ENCODE data around the gene EPHA4.

Gene EPHA4

GRCh38 chr2:221439761-221440479 is 132.2 kb downstream of the EPHA4 start:
- DNase-seq (ENCODE audit: low read depth in 2 of 2): no peak

DNA sequence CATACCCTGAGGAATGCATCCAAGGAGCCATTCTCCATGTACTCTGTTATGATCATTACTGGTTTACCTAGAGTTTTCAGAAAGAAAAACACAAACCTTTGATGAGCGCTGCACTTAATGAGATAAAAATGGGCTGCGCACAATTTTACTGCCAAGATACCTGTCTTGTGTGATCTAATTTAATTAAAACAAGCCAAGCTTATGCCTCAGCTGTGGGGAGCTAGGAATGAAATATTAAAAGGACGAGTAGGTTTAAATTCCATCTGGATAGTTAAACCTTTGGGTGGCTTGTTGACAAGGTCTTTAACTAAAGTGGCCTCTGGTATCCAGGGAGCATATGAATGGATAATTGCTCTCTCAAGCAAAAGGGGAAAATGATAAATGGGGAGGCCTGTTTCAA is 135.0 kb downstream of the EPHA4 start:
- DNase-seq (ENCODE audit: low read depth in 2 of 2): no peak

GRCh38 chr2:221435171-221435570 is 136.9 kb downstream of the EPHA4 start:
- DNase-seq (ENCODE audit: low read depth in 2 of 2): no peak

DNA sequence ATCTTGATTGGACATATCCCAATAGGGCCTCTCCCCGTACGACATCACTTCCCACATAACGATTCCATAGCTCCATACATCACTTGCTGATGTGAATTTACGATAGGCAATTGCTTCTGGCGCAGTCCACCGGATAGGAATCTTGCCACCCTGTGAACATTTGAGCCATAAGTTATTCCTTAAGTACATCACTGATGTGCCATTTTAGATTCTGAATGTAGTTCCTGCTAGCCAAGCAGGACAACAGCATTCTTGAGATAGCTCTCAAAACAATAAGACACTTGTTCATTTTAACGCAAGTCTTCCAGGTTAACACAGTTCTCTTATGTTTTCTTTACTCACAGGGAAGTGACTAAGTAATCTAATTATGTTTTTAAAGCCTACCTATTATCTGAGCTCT is 138.0 kb downstream of the EPHA4 start:
- no peak for DNase-seq (ENCODE audit: low read depth in 2 of 2)

- no peak for DNase-seq (ENCODE audit: low read depth in 2 of 2)
These were observed 140.6 kb downstream of the EPHA4 start for GRCh38 chr2:221431477-221431876.

DNA sequence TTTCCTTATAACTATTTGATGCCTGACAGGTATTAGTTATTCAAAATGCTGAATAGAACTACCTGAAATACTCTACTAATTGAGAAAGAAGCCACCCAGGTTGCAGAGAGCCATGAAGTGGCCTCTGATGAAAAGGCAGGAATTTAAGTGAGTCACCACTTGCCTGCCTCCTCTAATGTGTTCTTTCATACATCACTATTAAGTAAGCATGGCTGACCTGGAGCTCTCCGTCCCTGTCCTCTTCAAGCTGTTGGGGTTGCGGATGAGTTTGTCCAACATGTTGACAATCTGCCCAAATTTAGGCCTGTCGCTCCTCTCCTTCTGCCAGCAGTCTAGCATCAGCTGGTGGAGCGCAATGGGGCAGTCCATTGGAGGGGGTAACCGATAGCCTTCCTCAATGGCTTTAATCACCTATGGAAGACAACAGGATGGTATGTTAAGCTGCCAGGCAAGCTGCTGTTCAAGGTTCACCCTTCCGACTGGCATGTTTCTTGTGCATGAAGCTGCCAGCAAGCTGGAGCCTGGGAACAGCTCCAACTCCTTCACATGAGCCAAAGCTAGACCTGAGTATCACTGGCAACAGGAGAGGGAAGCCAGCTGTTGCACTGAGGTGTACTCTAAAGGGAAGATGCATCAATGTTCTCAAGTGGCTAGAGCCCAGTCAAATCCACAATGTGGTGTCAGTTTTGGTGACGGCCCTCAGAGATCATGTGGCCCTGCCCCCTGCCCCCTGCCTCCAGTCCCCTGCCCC is 142.2 kb downstream of the EPHA4 start:
- no peak for DNase-seq (ENCODE audit: low read depth in 2 of 2)

DNA sequence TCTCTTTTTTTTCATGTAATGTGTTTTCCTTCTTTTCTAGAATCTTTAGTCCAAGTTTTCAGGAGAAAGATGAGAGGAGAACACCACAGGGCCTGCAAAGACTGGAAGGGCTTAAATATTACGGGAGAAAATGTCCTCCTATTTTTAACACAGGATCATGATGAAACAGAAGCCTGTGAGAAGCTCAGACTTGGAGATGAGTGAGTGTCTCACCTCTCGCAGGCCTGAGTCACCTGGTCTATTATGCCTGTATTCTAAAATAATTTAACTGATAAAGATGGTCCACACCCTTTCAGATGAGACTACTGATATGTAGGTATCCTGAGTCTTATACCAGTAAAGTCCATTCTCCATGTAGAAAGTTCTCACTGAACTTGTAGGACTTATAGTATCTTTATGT is 143.2 kb downstream of the EPHA4 start:
- no peak for DNase-seq (ENCODE audit: low read depth in 2 of 2)

DNA sequence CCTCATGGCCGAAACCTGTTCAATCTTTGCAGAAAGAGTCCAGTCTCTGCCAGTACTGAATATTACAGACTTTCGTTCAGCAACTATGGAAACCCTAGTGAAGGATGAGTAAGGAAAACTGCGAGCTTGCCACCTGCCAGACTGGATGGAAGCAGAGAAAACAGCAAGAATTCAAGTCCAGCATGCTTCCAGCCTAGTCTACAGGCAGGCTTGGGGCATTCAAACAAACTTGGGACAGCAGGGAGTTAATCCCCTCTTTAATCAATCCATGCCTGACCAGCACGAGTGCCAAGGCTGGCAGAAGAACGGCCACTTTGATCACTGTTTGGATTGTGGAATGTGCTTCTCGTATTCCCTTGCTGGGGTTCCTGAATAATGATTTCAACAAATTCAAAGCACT is 145.2 kb downstream of the EPHA4 start:
- DNase-seq (ENCODE audit: low read depth in 2 of 2): no peak

- no peak for DNase-seq (ENCODE audit: low read depth in 2 of 2)
These were observed 146.2 kb downstream of the EPHA4 start for GRCh38 chr2:221425891-221426290.

GRCh38 chr2:221425353-221425752 is 146.8 kb downstream of the EPHA4 start:
- no peak for DNase-seq (ENCODE audit: low read depth in 2 of 2)

GRCh38 chr2:221423210-221423804 is 148.8 kb downstream of the EPHA4 start:
- DNase-seq (ENCODE audit: low read depth in 2 of 2): no peak

GRCh38 chr2:221422516-221423209 is 149.4 kb downstream of the EPHA4 start:
- DNase-seq (ENCODE audit: low read depth in 2 of 2): no peak

DNA sequence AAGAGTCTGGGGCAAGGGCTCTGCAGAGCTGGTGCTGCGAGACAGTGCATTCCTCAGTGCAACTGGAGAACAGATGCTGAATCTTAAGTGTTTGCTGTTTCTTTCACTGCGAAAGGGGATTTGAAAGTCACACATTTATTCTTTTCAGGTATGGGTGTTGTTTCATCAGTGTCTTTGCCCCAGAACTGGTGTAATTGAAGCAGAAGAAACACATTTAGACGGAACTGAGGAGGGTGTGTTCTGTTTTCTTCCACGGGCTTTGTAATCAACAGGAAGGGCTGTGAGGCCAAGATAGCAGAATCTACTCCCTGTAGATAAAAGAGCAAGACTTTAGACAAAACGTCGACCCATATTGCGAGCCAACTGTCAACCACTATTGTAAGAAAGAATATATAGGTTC is 151.9 kb downstream of the EPHA4 start:
- no peak for DNase-seq (ENCODE audit: low read depth in 2 of 2)

DNA sequence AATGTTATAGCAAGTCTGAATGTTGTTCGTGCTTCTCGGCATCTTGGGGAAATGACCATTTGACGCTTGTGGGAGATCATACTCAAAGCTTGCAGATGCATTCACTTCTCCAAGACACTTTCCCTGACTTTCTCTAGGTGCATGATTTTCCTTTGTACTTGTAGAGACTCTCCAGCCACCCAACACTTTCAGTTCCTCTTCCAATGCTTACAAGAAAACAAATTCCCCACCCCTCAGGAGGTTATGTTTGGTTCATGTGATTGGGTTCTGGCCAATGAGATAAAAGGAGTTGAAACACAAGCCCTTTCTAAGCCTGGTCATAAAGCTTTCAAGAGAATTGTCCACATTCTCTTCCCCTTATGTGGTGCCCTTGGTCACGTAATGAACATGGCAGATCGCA is 156.3 kb downstream of the EPHA4 start:
- no peak for DNase-seq (ENCODE audit: low read depth in 2 of 2)

- no peak for DNase-seq (ENCODE audit: low read depth in 2 of 2)
These were observed 159.1 kb downstream of the EPHA4 start for GRCh38 chr2:221412978-221413377.

DNA sequence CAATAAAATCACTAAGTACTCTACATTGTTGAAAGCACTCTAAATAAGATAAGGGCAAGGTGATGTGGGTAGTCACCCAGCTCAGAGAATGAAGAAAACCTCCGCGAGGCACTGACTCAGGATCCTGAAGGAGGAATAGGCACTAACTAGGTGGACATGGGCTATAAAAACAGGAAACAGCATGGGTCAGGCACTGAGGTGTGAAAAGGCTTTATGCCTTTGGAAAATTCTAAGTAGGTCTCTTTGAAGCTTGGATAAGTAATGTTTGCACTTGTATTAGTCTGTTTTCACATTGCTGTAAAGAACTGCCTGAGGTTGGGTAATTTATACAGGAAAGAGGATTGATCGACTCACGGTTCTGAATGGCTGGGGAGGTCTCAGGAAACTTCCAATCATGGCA is 161.6 kb downstream of the EPHA4 start:
- DNase-seq (ENCODE audit: low read depth in 2 of 2): no peak

GRCh38 chr2:221407765-221408164 is 164.3 kb downstream of the EPHA4 start:
- DNase-seq (ENCODE audit: low read depth in 2 of 2): no peak

DNA sequence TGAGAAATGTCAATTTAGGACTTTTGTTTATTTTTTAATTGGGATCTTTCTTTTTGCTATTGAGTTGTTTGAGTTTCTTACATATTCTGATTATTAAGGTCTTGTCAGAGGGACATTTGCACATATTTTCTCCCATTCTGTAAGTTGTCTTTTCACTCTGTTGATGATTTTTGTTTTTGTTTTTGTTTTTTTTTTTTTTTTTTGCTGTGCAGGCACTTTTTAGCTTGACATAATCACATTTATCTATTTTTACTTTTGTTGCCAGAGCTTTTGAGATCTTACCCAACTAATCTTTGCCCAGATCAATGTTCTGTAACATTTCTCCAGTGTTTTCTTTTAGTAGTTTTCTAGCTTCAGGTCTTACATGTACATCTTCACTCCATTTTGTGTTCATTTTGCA is 166.6 kb downstream of the EPHA4 start:
- no peak for DNase-seq (ENCODE audit: low read depth in 2 of 2)

- no peak for DNase-seq (ENCODE audit: low read depth in 2 of 2)
These were observed 170.0 kb downstream of the EPHA4 start for GRCh38 chr2:221402072-221402471.

DNA sequence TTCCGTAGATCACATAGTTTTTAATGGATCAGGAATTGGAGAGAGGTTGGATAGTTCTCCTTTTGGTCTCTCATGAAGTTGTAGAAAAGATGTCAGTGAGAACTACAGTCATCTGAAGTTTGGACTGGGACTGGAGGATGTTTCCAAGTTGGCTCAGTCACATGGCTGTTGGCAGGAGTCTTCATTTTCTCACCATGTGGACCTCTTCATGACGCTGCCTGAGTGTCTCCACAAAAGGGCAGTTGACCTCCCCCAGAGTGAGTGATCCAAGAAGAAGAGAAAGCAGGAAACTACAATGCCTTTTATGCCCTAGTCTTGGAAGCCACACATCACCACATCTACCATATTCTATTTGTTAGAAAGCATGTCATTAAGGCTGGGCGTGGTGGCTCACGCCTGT is 171.7 kb downstream of the EPHA4 start:
- DNase-seq (ENCODE audit: low read depth in 2 of 2): no peak

GRCh38 chr2:221399183-221399582 is 172.9 kb downstream of the EPHA4 start:
- no peak for DNase-seq (ENCODE audit: low read depth in 2 of 2)

DNA sequence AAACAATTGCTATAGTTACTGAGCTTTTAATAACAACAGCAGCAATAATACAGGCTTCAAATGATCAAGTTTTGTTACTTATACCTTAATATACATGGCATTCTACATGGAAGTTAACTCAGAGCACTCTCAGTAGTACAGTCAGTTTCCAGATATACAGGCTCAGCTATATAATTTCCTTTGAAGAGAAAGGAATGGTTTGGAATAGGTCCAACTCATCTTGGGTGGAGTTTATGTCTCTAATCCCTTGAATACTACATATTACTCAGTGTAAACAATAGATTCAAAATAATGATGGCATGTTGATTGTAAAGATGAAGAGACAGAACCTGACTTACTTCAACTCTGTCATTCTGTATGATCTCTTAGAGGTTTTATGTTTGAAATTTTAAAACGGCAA is 174.9 kb downstream of the EPHA4 start:
- DNase-seq (ENCODE audit: low read depth in 2 of 2): no peak
